ENCODE results near the gene CYS1. TPM values are rescaled to one million over a fixed set of nuclear protein-coding genes. Genes with fewer than 3 reads are reported as not detected.
"Not testable (repeated sequence)": the region's sequence is repeated elsewhere in the genome, so short reads cannot be mapped to it uniquely, and the experiment has no call there.

CYS1 gene, protein sequence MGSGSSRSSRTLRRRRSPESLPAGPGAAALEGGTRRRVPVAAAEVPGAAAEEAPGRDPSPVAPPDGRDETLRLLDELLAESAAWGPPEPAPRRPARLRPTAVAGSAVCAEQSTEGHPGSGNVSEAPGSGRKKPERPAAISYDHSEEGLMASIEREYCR
- total RNA-seq = 0.74 and 1.2 TPM in 2 replicates

DNA sequence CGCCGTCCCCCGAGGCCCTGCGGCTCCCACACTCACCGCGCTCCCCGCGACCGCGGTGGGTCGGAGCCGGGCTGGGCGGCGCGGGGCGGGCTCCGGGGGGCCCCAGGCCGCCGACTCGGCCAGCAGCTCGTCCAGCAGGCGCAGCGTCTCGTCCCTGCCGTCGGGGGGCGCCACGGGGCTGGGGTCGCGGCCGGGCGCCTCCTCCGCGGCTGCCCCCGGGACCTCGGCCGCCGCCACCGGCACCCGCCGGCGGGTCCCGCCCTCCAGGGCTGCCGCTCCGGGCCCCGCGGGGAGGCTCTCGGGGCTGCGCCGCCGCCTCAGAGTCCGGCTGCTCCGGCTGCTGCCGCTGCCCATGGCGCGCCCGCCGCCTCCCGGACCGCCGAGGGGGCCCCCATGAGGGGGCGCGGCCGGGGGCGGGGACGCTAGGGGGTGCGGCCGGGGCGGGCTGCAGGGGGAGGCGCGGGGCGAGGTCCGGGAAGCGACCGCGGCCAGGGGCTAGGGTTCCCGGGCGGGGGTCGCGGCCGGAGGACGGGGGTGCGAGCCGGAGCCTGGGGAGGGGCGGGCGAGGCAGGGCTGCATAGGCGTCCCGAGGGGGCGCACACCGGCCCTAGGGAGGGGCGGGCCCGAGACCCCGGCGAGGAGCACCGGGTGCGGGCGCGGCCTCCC is at the start of gene CYS1:
Gene CYS1, minus strand, starts transcription at position 542 of the 666 bp plus-strand sequence. Its CDS starts 188 bp downstream, at position 354.
- peak; percentile 19 for DNase-seq

DNA sequence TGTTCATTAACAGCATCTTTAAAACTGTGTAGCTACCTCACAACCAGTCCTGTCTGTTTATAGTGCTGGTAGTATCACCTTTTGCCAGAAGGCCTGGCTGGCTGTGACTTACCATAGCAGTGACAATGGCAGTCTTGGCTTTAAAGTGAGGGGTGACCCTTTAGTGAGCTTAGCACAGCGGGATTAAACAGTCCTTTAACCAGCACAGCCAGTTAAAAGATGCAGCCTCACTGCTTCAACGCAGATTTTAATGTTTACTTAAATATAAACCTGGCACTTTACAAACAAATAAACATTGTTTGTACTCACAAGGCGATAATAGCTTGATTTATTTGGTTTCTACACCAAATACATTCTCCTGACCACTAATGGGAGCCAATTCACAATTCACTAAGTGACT is 49.3 kb upstream of the CYS1 start:
- no peak for DNase-seq

DNA sequence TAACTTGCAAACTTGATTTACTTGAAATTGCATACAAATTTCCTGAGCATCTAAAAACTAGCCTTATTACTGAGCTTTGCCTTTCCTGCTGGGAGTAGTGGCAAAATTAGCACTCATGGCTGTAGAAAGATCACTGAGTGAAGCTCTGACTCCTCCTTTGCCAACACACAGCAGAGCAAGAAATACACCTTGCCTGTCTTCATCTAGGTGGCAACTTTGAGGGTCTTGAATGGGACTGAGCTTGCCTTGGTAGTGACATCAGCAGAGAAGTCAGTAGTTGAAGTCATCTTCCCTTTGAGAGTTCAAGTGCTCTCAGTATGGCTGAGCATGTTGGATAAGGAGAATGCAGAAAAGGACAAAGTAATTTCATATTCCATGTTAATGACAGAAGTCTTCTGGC is 48.2 kb upstream of the CYS1 start:
- DNase-seq = no peak

DNA sequence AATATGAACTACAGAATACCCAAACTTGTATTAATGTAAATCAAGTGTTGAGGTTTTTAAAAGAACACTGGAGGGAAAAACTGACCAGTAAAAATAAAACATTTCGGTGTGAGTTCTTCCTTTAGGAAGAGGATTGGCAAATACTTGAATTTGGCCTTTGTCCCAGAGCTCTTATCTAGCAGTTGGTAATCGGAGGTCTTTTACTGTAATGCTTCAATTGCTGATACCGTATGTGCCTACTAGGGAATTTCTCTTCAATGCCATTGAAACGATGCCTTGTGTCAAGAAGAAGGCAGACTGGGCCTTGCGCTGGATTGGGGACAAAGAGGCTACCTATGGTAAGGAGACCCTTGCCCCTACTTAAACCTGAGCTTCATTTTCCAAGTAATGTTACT is 46.4 kb upstream of the CYS1 start:
- peak; percentile 36 for DNase-seq

DNA sequence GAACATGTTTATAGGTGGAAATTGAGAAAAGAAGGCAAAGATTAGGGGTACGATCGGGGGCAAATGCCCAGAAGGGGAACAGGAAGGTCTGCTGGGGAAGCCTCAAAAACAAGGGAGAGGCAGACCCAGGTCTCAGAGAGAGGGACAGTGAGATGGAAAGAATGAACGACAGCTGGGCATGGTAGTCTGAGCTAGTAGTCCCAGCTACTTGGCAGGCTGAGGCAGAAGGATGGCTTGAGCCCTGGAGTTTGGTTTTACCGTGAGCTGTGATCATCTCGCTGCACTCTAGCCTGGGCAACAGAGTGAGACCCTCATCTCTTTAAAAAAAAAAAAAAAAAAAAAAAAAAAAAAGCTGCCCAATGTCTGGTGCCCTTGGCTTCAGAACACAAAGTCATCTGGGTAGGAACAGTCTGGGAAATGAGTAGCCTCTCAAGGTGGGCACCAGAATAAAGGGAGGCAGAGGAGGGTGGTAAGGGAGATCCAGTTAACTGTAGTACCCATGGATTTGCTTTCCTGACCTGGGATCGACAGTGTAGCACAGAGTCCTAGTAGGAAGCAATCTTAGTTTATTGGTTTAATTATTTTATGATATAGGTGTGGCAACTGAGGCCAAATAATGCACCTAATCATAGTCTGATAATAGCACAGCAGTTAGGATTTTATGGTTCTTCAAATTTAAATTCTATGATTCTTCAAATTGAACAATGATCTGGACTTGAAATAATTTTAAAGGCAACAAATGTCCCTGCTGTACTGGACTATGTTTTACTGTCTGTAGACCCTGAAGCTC is 45.8 kb upstream of the CYS1 start:
- no peak for DNase-seq

DNA sequence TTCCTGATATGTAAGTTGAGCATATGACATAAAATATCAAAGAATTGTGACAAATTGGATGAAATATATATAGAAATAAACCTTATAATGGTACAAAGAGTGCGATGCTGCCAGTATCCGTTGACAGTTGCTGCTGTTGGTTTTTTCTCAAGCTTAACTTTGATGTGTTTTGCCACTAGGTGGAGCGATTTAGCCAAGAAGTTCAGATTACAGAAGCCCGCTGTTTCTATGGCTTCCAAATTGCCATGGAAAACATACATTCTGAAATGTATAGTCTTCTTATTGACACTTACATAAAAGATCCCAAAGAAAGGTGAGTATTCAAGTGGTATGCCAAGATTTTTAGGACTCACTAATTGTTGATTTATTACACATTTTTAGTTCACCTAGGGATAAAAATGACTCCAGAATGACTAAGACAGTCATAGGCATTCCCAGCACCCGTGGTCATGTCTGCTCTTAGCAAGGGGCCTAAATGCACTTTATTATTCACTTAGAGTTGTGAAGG is 44.4 kb upstream of the CYS1 start:
- DNase-seq = peak; percentile 85

DNA sequence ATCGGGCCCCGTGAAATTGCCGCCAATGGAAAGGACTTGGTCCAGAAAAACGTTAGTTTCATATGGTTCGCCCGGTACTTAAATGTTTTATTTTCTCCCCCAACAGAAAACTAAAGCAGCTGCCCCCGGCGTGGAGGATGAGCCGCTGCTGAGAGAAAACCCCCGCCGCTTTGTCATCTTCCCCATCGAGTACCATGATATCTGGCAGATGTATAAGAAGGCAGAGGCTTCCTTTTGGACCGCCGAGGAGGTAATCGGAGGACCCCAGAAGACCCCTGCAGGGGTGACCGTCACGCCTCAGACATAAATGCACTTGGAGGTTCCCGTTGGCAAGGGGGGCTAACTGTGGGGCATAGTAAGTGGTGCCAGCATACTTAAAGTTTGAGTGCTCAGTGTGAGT is 43.1 kb upstream of the CYS1 start:
- DNase-seq = no peak

DNA sequence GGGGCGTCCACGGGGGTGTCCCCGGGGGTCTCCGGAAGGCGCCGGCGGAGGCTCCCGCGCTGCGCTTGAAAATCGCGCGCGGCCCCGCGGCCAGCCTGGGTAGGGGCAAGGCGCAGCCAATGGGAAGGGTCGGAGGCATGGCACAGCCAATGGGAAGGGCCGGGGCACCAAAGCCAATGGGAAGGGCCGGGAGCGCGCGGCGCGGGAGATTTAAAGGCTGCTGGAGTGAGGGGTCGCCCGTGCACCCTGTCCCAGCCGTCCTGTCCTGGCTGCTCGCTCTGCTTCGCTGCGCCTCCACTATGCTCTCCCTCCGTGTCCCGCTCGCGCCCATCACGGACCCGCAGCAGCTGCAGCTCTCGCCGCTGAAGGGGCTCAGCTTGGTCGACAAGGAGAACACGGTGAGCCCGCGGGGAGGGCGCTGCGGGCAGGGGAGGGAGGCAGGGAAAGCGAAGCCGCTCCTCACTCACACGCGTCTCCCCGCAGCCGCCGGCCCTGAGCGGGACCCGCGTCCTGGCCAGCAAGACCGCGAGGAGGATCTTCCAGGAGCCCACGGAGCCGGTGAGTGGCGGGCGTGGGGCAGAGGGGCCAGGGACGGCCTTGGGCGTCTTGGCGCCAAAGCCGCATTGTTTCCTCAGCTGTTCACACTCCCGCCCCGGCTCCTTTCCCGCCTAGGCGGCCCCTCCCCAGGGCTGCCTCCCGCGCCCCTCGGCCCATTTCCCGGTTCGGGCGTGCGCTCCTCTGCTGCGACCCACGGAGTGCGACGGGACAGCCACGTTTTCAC is 42.5 kb upstream of the CYS1 start, which contains the start of gene RRM2:
Gene RRM2, plus strand, starts transcription at position 240 of the 781 bp plus-strand sequence. Its CDS starts 60 bp downstream, at position 300.
- peak; percentile 94 for DNase-seq

DNA sequence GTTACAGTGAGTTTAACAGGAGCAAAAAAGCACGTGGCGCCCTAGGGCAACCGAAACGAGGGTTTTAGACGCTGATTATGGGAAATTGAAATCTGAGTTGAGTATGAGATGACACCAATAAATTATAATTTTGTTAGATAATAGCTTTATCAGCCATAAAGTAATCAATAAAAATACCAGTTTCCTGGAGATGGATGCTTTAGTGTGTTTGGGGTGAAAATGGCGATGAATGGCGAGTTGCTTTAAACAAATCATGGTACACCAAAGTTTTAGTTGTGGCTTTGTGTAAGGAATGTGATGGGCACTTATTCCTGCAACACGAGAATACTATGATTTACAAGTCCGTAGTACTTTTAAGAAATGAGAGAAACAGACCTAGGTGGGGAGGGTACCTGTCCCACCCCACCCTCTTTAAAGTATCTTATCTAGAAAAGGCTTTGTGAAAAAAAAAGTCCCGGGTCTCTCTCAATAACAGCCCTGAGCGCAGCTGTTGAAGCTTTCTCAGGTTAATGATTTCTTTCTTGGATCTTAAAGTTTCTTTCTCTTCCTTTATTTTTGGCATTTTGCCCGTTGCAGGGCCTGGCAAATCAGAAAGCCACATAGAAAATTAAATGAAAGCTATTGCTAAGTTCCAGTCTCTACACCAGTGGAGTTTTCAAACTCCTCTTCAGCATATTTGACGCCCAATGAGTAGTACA is 40.8 kb upstream of the CYS1 start:
- no peak for DNase-seq

DNA sequence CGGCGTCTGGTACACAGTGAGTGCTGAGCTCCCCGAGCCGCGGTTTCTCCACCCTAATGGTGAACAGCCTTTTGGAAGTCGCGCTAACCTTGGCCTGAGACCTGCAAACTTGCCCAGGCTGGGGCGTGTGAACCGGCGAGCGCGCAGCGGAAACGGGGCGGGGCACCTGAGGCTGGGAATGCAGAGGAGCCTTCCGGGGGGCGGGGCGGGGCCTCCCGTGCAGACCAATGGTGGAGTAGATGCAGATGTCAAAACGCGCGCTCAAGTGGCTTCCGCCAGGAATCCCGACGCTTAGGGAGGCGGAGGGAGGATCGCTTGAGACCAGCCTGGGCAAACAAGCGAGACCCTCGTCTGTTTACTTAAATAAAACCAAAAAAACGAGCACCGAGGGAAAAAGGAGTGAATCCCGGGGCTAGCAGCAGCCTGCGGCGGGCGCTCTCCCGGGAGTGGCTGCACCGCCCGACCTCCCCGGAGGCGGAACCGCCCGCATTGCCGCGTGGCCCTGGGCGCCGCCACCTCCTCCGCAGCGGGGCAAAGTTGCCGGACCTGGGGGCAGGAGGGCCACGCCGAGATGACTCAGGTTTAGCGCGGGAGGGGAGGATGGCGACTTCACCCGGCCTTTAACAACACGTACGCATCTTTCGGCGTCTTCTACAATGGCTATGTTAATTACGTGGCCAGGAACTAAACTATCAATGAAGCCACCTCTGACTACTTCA is 40.1 kb upstream of the CYS1 start:
- peak; percentile 78 for DNase-seq

DNA sequence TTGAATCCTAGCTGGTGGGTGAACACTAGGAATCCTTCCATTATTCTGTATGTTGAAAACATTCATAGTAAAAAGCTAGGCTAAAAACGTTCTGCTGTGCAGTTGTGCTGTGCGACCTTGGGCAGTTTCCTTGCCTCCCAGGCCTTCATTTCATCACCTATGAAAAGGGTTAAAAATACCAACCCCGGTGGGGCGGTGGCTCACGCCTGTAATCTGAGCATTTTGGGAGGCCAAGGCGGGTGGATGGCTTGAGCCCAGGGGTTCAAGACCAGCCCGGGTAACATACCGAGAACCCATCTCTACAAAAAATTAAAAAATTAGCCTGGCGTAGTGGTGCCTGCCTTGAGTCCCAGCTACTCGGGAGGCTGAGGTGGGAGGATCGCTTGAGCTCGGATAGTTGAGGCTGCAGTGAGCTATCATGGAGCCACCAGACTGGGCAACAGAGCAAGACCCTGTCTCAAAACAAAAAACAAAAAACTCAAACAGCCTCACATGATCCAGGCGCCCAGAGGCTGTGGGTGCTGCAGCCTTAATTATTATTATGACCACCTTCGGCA is 39.5 kb upstream of the CYS1 start:
- no peak for DNase-seq

DNA sequence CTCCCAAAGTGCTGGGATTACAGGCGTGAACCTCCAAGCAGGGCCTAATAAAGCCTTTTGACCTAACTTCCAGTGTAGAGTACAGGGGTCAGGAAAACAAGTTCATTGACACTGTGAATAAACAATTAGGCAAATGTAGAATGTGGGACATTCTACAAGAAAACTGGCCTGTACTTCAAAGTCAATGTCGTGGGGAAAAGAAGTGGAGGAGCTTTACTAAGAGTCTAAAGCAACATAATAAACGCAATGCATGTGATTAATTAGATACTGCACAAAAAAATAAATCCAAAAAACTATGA is 38.8 kb upstream of the CYS1 start:
- no peak for DNase-seq

DNA sequence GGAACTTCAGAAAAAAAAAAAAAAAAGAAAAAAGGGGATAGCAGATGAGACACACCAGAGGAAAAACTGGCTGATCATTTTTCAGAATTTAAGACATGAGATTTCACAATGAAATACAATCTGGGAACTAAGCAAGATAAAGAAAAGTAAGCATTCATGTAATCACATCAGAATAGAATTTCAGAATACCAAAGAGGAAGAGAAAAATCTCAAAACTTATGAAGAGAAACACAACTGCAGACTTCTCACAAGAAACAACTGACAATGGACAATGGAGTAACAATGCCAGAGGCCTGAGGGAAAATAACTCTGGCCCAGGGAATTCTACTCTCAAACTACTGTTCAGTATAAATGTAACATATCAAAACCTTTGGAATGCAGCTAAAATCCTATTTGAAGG is 29.1 kb upstream of the CYS1 start:
- DNase-seq = no peak

DNA sequence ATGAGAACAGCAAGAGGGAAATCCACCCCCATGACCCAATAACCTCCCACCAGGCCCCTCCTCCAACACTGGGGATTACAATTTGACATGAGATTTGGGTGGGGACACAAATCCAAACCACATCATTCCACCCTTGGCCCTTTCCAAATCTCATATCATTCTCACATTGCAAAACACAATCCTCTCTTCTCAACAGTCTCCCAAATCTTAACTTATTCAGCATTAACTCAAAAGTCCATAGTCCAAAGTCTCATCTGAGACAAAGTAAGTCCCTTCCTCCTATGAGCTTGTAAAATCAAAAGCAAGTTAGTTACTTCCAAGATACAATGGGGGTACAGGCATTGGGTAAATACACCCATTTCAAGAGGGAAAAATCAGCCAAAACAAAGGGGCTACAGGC is 24.7 kb upstream of the CYS1 start:
- not testable (repeated sequence) for DNase-seq

DNA sequence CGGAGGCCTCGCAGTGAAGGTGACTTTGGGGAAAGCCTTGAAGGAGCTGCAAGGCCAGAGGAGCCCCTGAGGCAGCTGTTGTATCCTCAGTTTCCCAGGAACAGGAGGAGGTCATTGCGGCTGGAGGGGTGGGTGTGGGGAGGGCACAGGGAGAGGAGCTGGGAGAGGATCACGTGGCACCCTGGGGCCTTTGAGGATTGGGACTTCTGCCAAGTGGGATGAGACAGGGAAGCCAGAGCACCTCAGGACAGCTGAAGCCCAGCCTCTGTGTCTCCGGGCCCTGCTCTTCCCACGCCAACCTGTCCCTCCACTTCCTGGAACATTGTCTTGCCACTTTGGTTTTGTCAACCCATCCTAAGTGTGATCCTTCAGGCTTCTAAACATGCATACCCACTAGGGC is 23.0 kb upstream of the CYS1 start:
- DNase-seq = no peak

DNA sequence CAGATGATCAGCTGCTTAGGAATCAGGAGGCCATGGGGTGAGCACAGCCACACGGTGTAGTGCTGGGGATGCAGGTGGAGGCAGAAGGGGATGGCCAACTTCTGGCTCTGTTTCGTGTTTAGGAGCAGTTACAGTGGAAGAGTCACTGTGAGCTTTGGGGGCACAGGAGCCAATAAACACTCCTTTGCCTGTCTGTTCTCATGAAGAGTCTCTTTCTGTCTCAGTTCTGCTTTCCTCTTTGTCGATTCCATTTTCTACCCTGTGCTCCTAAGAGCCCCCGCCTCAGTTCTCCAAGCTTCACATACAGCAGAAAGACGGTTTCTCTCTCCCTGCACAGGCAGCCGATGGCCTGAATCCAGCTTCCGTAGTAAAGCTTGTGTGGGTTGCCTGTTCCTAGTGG is 21.3 kb upstream of the CYS1 start:
- no peak for DNase-seq

DNA sequence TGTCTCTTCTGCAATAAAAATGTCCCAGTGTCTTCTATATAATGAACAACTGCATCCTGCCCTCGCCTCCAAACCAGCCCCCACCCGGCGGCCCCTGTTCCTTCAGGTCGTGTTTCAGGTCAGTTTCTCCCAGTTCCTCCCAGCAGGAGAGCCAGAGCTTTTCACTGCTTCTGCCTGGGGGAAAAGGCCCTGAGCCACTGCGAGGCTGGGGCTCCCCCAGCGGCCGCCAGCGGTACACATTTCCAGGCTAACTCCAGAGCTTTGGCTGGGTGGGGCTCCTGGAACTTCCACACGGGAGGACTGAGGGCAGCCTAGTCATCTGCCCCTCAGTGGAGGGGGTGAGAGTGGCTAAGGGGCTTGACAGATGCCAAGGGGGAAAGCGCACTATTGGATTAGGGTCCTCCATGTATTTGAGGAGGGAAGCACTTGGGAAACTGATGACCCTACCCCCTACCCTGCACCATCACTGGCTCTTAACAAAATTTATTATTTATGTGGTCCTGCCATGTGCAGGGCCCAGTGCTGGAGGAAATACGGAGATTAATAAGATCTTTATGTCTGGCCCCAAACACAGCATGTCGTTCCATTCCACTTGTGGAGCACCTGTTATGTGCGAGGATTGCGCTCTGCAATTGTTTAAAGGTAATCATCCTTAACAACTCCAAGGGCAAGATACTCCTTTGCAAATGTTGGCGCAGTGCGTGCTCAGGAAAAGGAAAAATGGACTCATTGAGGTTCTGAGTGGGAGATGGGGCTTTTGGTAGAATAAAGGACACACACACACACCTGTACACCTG is 17.3 kb upstream of the CYS1 start:
- DNase-seq = peak; percentile 77

DNA sequence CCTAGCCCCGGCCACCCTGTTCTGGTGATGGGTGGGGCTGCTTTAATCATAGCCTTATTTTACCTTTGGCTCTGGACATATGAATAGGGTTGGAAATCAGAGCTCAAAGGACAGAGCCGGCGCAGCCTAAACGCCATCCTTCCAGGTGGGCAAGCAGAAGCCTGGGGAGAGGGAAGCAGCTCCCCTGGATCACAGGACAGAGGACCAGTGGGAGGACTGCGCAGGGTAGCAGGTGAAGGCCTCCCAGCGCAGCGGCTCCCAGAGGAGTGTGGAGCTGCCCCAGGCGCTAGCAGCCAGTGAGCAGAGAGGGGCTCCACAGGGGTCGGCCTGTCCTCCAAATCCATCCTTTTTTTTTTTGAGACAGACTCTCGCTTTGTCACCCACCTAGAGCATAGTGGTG is 16.4 kb upstream of the CYS1 start:
- no peak for DNase-seq

DNA sequence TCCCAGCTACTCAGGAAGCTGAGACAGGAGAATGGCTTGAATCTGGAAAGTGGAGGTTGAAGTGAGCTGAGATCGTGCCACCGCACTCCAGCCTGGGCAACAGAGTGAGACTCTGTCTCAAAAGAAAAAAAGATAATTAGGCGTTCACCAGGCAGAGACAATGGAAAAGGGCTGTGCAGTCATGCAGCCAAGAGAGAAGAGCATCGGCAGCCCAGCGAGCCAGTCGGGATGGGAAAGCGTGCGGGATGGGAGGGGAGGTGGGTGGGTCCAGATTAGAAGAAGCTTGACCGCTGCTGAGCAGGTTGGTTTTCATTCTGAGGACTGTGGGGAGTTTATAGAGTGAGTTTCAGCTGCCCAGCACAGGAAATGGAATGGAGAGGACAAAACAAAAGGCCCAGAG is 15.0 kb upstream of the CYS1 start:
- DNase-seq = no peak

DNA sequence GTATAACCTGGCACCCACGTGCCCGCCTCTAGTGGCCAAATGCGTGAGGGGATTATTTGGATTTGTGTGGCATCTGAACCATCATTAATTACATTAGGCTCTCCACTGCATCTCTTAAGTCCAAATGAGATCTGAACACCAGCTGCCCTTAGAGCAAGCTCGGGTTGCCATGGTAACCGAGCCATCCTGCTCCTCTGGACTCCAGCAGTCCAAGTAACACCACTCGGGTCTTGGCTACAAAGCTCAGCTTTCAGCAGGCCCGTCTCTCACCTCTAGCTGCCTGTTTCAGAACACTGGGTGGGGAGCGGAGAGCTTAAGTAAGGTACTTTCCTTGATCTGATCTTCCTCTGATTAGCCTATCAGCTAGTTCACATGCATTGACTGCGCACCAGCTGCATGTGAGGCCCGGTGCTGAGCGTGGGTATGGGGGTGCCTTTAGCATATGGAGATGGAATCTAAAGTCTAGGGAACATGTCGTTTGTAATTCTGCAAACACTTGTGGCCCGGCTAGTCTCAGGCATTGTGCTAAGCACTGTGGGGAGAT is 14.1 kb upstream of the CYS1 start:
- no peak for DNase-seq

Data from dermis blood vessel endothelial cell (primary cell).